CD14-positive monocyte (primary cell): ENCODE measurements around the gene CCDC93. TPM values are rescaled to one million over a fixed set of nuclear protein-coding genes. Genes with fewer than 3 reads are reported as not detected.

Experiments used
- DNase-seq, 3 donors: peaks; one replicate each; pipeline ENCODE4 v3.0.0-alpha.2; 2011 to 2022
- H2AFZ ChIP-seq: 2 replicates; pipeline ENCODE4 v1.6.0; 2012; ENCODE audit warnings: mild to moderate bottlenecking, low read depth, low read length, inconsistent platforms; ENCODE audit not compliant: insufficient read depth, poor library complexity, severe bottlenecking
- H3K27ac ChIP-seq, 2 donors: 1 replicate in 1 of 2; 2 replicates in 1 of 2; pipeline ENCODE4 v1.5.1; 2012 to 2013; ENCODE audit warnings: low read length in 2 of 2, control low read depth in 1 of 2, inconsistent platforms in 1 of 2, low read depth in 1 of 2, mild to moderate bottlenecking in 1 of 2
- H3K27me3 ChIP-seq, 2 donors: one replicate each; pipeline versions ENCODE4 v1.6.0 to v1.6.1; 2011 to 2013; ENCODE audit warnings: low read length in 2 of 2; ENCODE audit not compliant: control insufficient read depth in 2 of 2, insufficient read depth in 2 of 2
- H3K36me3 ChIP-seq, 2 donors: replicated peaks in 1 of 2; 1 replicate in 1 of 2; 2 replicates in 1 of 2; pipeline versions ENCODE4 v1.5.1 to v1.6.1; 2012 to 2013; ENCODE audit warnings: low read length in 2 of 2, control low read depth in 1 of 2, inconsistent platforms in 1 of 2, mild to moderate bottlenecking in 1 of 2; ENCODE audit not compliant: insufficient read depth in 2 of 2, control insufficient read depth in 1 of 2
- H3K4me1 ChIP-seq, 2 donors: 1 replicate in 1 of 2; 2 replicates in 1 of 2; pipeline versions ENCODE4 v1.5.1 to v1.6.1; 2012 to 2013; ENCODE audit warnings: low read length in 2 of 2, control low read depth in 1 of 2, inconsistent platforms in 1 of 2, mild to moderate bottlenecking in 1 of 2, moderate library complexity in 1 of 2; ENCODE audit not compliant: insufficient read depth in 2 of 2, control insufficient read depth in 1 of 2
- H3K4me2 ChIP-seq: replicated peaks from 2 replicates; pipeline ENCODE3; 2012; ENCODE audit warnings: low read length, moderate library complexity, mild to moderate bottlenecking; ENCODE audit not compliant: poor library complexity, severe bottlenecking; ENCODE audit errors: extremely low read depth
- H3K4me3 ChIP-seq, 3 experiments: fragments of 200-600 bp in 1 of 3; sonication (generic) in 1 of 3; replicated peaks in 1 of 3; 1 replicate in 2 of 3; 2 replicates in 1 of 3; pipeline ENCODE4 v1.5.1; 2011 to 2013; ENCODE audit warnings: low read length in 3 of 3, mild to moderate bottlenecking in 3 of 3, control low read depth in 2 of 3, low read depth in 2 of 3, inconsistent platforms in 1 of 3, moderate library complexity in 1 of 3
- H3K79me2 ChIP-seq: 2 replicates; pipeline ENCODE4 v1.6.0; 2012; ENCODE audit warnings: mild to moderate bottlenecking, control low read depth, inconsistent platforms, low read length, moderate library complexity; ENCODE audit not compliant: insufficient read depth
- H3K9ac ChIP-seq: 2 replicates; pipeline ENCODE4 v1.6.0; 2017; ENCODE audit warnings: low read length, mild to moderate bottlenecking; ENCODE audit not compliant: insufficient read depth, poor library complexity, severe bottlenecking
- H3K9me3 ChIP-seq, 2 donors: replicated peaks in 1 of 2; 1 replicate in 1 of 2; 2 replicates in 1 of 2; pipeline versions ENCODE4 v1.5.1 to v1.6.1; 2012 to 2013; ENCODE audit warnings: low read length in 2 of 2, control low read depth in 1 of 2; ENCODE audit not compliant: control insufficient read depth in 1 of 2, insufficient read depth in 1 of 2
- H4K20me1 ChIP-seq: 2 replicates; pipeline ENCODE4 v1.6.0; 2012; ENCODE audit warnings: mild to moderate bottlenecking, low read length, control low read depth, moderate library complexity; ENCODE audit not compliant: insufficient read depth
- H3K27ac Mint-ChIP-seq, 7 donors: one replicate each; pipeline ENCODE4 v1.8.0; 2020; ENCODE audit warnings: mild to moderate bottlenecking in 7 of 7, mixed read lengths in 7 of 7, moderate library complexity in 6 of 7, inconsistent platforms in 2 of 7
- H3K27me3 Mint-ChIP-seq, 3 donors: one replicate each; pipeline ENCODE4 v1.8.0; 2021 to 2022; ENCODE audit warnings: low read depth in 3 of 3, mild to moderate bottlenecking in 3 of 3, mixed read lengths in 3 of 3, moderate library complexity in 3 of 3, inconsistent platforms in 1 of 3
- H3K36me3 Mint-ChIP-seq, 2 donors: one replicate each; pipeline ENCODE4 v1.8.0; 2020; ENCODE audit warnings: mixed read lengths in 2 of 2, inconsistent platforms in 1 of 2, mild to moderate bottlenecking in 1 of 2
- H3K4me1 Mint-ChIP-seq: one replicate; pipeline ENCODE4 v1.8.0; 2020; ENCODE audit warnings: mild to moderate bottlenecking, mixed read lengths
- H3K4me3 Mint-ChIP-seq, 2 donors: one replicate each; pipeline ENCODE4 v1.8.0; 2020; ENCODE audit warnings: mild to moderate bottlenecking in 2 of 2, mixed read lengths in 2 of 2, moderate library complexity in 1 of 2
- H3K9me3 Mint-ChIP-seq, 7 donors: one replicate each; pipeline ENCODE4 v1.8.0; 2020 to 2022; ENCODE audit warnings: mixed read lengths in 7 of 7, mild to moderate bottlenecking in 6 of 7, moderate library complexity in 6 of 7, inconsistent platforms in 2 of 7
- WGBS: methylation state at CpG from one replicate; pipeline ENCODE4 v1.1.5; 2013; ENCODE audit warnings: missing lambda C conversion rate; ENCODE audit not compliant: insufficient coverage; 5-methylcytosine and 5-hydroxymethylcytosine counted together
- intact Hi-C, 2 donors: fragments of 100-400 bp; cut with micrococcal nuclease; formaldehyde crosslinking; loops; one replicate each; pipeline versions ENCODE4 v1.15.0 to v1.15.1; 2023
- polyA plus RNA-seq, 3 donors: library from polyadenylated mRNA; depleted of rRNA in 1 of 3; unstranded in 2 of 3; stranded (reverse) in 1 of 3; fragments of 300-500 nt in 2 of 3; fragments of >200 nt in 1 of 3; fragmentation: Illumina TruSeq in 2 of 3; gene quantifications; 1 replicate in 2 of 3; 2 replicates in 1 of 3; pipeline ENCODE4 v1.2.3, GENCODE V29; 2012 to 2021
- TF ChIP-seq, protein P1 (sequence below): fragments of 200-600 bp; IDR thresholded peaks from one replicate; pipeline ENCODE4 v1.8.0; 2022; ENCODE audit warnings: antibody characterized with exemption, mild to moderate bottlenecking

CCDC93 gene
- polyA plus RNA-seq, 3 donors: 2.5 to 20.7 (median 5.8) TPM

GRCh38 chr2:118012778-118013177, 1.1 kb downstream of the CCDC93 start:
- Mint-ChIP-seq H3K4me3 (peak overlapping the region; percentile 92 to 97), H3K27ac (peak overlapping the region; percentile 58 to 97 (median 92)), H3K4me1 (peaks cover 65% of the 10 kb centered on the region), H3K27me3 (peaks cover 0 to 6% (median 3%) of the 10 kb centered on the region in 3 donors), H3K36me3 (peaks cover 12 to 22% of the 10 kb centered on the region in 2 donors), H3K9me3 (peaks cover 2 to 12% (median 7%) of the 10 kb centered on the region in 7 donors)
- intact Hi-C loops: no loop called here
- WGBS: 100% methylated on average over 1 of the region's 6 CpGs
- TF ChIP-seq, protein P1, sequence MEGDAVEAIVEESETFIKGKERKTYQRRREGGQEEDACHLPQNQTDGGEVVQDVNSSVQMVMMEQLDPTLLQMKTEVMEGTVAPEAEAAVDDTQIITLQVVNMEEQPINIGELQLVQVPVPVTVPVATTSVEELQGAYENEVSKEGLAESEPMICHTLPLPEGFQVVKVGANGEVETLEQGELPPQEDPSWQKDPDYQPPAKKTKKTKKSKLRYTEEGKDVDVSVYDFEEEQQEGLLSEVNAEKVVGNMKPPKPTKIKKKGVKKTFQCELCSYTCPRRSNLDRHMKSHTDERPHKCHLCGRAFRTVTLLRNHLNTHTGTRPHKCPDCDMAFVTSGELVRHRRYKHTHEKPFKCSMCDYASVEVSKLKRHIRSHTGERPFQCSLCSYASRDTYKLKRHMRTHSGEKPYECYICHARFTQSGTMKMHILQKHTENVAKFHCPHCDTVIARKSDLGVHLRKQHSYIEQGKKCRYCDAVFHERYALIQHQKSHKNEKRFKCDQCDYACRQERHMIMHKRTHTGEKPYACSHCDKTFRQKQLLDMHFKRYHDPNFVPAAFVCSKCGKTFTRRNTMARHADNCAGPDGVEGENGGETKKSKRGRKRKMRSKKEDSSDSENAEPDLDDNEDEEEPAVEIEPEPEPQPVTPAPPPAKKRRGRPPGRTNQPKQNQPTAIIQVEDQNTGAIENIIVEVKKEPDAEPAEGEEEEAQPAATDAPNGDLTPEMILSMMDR: no peak
- peaks cover 8 to 16% of the 10 kb centered on the region in 2 donors for H3K36me3 ChIP-seq
- H3K4me3 ChIP-seq: peak overlapping the region; percentile 73 to 84 (median 74)
- peaks cover 57% of the 10 kb centered on the region for H4K20me1 ChIP-seq
- H3K9me3 ChIP-seq: no peaks in the 10 kb centered on the region
- H3K4me1 ChIP-seq: peaks cover 56 to 71% of the 10 kb centered on the region in 2 donors
- peaks cover 68% of the 10 kb centered on the region for H3K79me2 ChIP-seq
- no peak for DNase-seq
- H3K4me2 ChIP-seq: peak overlapping the region; percentile 90
- peak overlapping the region in 1 of 2 donors; percentile 97 for H3K27ac ChIP-seq
- peak overlapping the region; percentile 87 for H2AFZ ChIP-seq
- no peaks in the 10 kb centered on the region for H3K27me3 ChIP-seq
- peak overlapping the region; percentile 99 for H3K9ac ChIP-seq

GRCh38 chr2:118010473-118010872, 3.4 kb downstream of the CCDC93 start:
- intact Hi-C loops: no loop called here

More at GRCh38 chr2:118010473-118010872, 3.4 kb downstream of the CCDC93 start:
- Mint-ChIP-seq H3K9me3 (no peaks in the 10 kb centered on the region), H3K36me3 (peaks cover 31 to 44% of the 10 kb centered on the region in 2 donors), H3K27me3 (peaks cover 0 to 3% (median 2%) of the 10 kb centered on the region in 3 donors), H3K27ac (peak overlapping the region in 4 of 7 donors; percentile 4 to 43 (median 16)), H3K4me3 (no peak overlapping the region), H3K4me1 (peaks cover 44% of the 10 kb centered on the region)
- Histone ChIP-seq H3K4me2 (no peak overlapping the region), H3K27me3 (no peaks in the 10 kb centered on the region), H3K36me3 (peaks cover 29 to 39% of the 10 kb centered on the region in 2 donors), H3K27ac (no peak overlapping the region), H3K4me3 (no peak overlapping the region), H2AFZ (no peak overlapping the region), H3K9me3 (no peaks in the 10 kb centered on the region), H3K79me2 (peaks cover 72% of the 10 kb centered on the region), H3K9ac (no peak overlapping the region), H3K4me1 (peaks cover 41 to 48% of the 10 kb centered on the region in 2 donors), H4K20me1 (peaks cover 72% of the 10 kb centered on the region)
- no peak for DNase-seq
- TF ChIP-seq, protein P1: no peak
